DND-41 (cell line): Measurements from ENCODE around the gene OR6M1.

Experiments used
- ATAC-seq: fragments of 200-7000 bp; cut with Tn5 transposase; 3 replicates; pipeline ENCODE4 v1.9.1; 2021; ENCODE audit warnings: low read depth; ENCODE audit not compliant: insufficient read depth
- DNase-seq: peaks from one replicate; pipeline ENCODE4 v3.0.0-alpha.2; 2020
- H2AFZ ChIP-seq: 2 replicates; pipeline ENCODE4 v1.6.0; 2012; ENCODE audit warnings: low read depth, low read length
- H3K27ac ChIP-seq: 2 replicates; pipeline ENCODE4 v1.5.1; 2012; ENCODE audit warnings: low read length, inconsistent platforms
- H3K27me3 ChIP-seq: fragments of 200-600 bp; sonication (generic); 2 replicates; pipeline ENCODE4 v1.6.0; 2012; ENCODE audit warnings: low read length, mild to moderate bottlenecking, inconsistent platforms; ENCODE audit not compliant: insufficient read depth, poor library complexity
- H3K36me3 ChIP-seq: 2 replicates; pipeline ENCODE4 v1.5.1; 2012; ENCODE audit warnings: low read length, inconsistent platforms; ENCODE audit not compliant: insufficient read depth
- H3K4me1 ChIP-seq: 2 replicates; pipeline ENCODE4 v1.5.1; 2012; ENCODE audit warnings: mild to moderate bottlenecking, low read length; ENCODE audit not compliant: insufficient read depth
- H3K4me2 ChIP-seq: 2 replicates; pipeline ENCODE4 v1.6.0; 2012; ENCODE audit warnings: mild to moderate bottlenecking, moderate library complexity, low read length, inconsistent platforms; ENCODE audit not compliant: insufficient read depth
- H3K4me3 ChIP-seq, 2 experiments: fragments of 200-600 bp in 1 of 2; shearing (Covaris generic) in 1 of 2; 2 replicates each; pipeline ENCODE4 v1.5.1; 2012 to 2016; ENCODE audit warnings: inconsistent platforms in 2 of 2, low read length in 2 of 2, mild to moderate bottlenecking in 2 of 2, low read depth in 1 of 2, moderate library complexity in 1 of 2
- H3K79me2 ChIP-seq: 2 replicates; pipeline ENCODE4 v1.6.0; 2012; ENCODE audit warnings: low read length, inconsistent platforms; ENCODE audit not compliant: insufficient read depth
- H3K9ac ChIP-seq: 2 replicates; pipeline ENCODE4 v1.6.0; 2012; ENCODE audit warnings: low read depth, mild to moderate bottlenecking, inconsistent platforms, low read length, moderate library complexity
- H3K9me3 ChIP-seq: 2 replicates; pipeline ENCODE4 v1.5.1; 2012; ENCODE audit warnings: low read length, moderate library complexity, mild to moderate bottlenecking, inconsistent platforms; ENCODE audit not compliant: insufficient read depth, severe bottlenecking
- H4K20me1 ChIP-seq: 2 replicates; pipeline ENCODE4 v1.6.0; 2012; ENCODE audit warnings: low read length; ENCODE audit not compliant: insufficient read depth
- CTCF ChIP-seq: IDR thresholded peaks from 2 replicates; pipeline ENCODE4 v1.5.1; 2012; ENCODE audit warnings: borderline replicate concordance, low read length, moderate library complexity, mild to moderate bottlenecking; ENCODE audit not compliant: poor library complexity, severe bottlenecking; ENCODE audit errors: extremely low read depth
- EZH2 ChIP-seq: IDR thresholded peaks from 3 replicates; pipeline ENCODE4 v1.6.1; 2012; ENCODE audit warnings: borderline replicate concordance, low read depth, mild to moderate bottlenecking, moderate library complexity, low read length, inconsistent platforms; ENCODE audit not compliant: severe bottlenecking

OR6M1 gene

GRCh38 chr11:123796226-123796625 is 9.9 kb downstream of the OR6M1 start:
- ATAC-seq, result no peak
- H3K4me1 ChIP-seq, result no peaks in the 10 kb centered on the region
- H3K9me3 ChIP-seq, result no peaks in the 10 kb centered on the region
- H2AFZ ChIP-seq, result no peak overlapping the region
- no peak for DNase-seq
- H3K4me2 ChIP-seq, result no peak overlapping the region
- H3K79me2 ChIP-seq, result no peaks in the 10 kb centered on the region
- no peak overlapping the region for H3K27ac ChIP-seq
- no peaks in the 10 kb centered on the region for H4K20me1 ChIP-seq
- no peaks in the 10 kb centered on the region for H3K27me3 ChIP-seq
- no peaks in the 10 kb centered on the region for H3K36me3 ChIP-seq
- TF ChIP-seq CTCF (no peak), EZH2 (no peak)
- H3K4me3 ChIP-seq, result no peak overlapping the region
- no peak overlapping the region for H3K9ac ChIP-seq

- Histone ChIP-seq H2AFZ (no peak overlapping the region), H3K27me3 (no peaks in the 10 kb centered on the region), H3K4me2 (no peak overlapping the region), H3K9me3 (no peaks in the 10 kb centered on the region), H3K36me3 (no peaks in the 10 kb centered on the region), H3K79me2 (no peaks in the 10 kb centered on the region), H3K9ac (no peak overlapping the region), H3K4me3 (no peak overlapping the region), H3K27ac (no peak overlapping the region), H3K4me1 (no peaks in the 10 kb centered on the region), H4K20me1 (no peaks in the 10 kb centered on the region)
- no peak for DNase-seq
- ATAC-seq, result no peak
- TF ChIP-seq CTCF (no peak), EZH2 (no peak)
Observed at GRCh38 chr11:123783536-123783935, 22.6 kb downstream of the OR6M1 start.

GRCh38 chr11:123778511-123778910 is 27.6 kb downstream of the OR6M1 start:
- H3K4me1 ChIP-seq, result no peaks in the 10 kb centered on the region
- no peaks in the 10 kb centered on the region for H3K27me3 ChIP-seq
- DNase-seq, result no peak
- no peak overlapping the region for H3K9ac ChIP-seq
- TF ChIP-seq CTCF, result no peak
- TF ChIP-seq EZH2, result no peak
- H3K79me2 ChIP-seq, result no peaks in the 10 kb centered on the region
- no peak overlapping the region for H3K4me3 ChIP-seq
- H3K9me3 ChIP-seq, result no peaks in the 10 kb centered on the region
- no peaks in the 10 kb centered on the region for H4K20me1 ChIP-seq
- H3K36me3 ChIP-seq, result no peaks in the 10 kb centered on the region
- no peak overlapping the region for H2AFZ ChIP-seq
- no peak overlapping the region for H3K27ac ChIP-seq
- ATAC-seq, result no peak
- no peak overlapping the region for H3K4me2 ChIP-seq
